ENCODE measurements around the gene BDH1. TPM values are rescaled to one million over a fixed set of nuclear protein-coding genes. Genes with fewer than 3 reads are reported as not detected.

Gene BDH1
- total RNA-seq, 2 donors from 2014 or later, result 2.3 to 9.1 TPM

DNA sequence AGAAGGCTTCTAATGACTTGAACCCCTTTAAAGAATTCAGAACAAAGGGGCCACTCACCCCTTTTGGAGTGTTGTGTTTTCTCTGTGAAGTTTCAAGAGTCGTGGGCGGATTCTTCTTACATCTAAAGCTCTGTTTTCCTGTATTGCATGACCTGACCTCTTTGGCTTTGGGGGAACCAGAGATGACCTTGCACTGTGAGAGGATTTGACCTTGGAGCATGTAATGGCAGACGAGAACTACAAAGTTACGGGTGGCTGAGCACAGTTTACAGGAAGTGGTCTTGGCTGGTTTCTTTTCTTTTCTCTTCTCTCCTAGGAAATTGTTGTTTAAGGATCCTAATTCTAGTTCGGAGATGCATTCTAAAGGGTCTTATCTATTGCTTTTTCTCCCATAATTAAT is 6.2 kb upstream of the BDH1 start:
- DNase-seq, result no peak
- intact Hi-C loops (cut with DNase I), result no loop called here
- no peak for TF ChIP-seq POLR2A (IDR thresholded peaks at IDR 0.05)
- TF ChIP-seq, protein P1, sequence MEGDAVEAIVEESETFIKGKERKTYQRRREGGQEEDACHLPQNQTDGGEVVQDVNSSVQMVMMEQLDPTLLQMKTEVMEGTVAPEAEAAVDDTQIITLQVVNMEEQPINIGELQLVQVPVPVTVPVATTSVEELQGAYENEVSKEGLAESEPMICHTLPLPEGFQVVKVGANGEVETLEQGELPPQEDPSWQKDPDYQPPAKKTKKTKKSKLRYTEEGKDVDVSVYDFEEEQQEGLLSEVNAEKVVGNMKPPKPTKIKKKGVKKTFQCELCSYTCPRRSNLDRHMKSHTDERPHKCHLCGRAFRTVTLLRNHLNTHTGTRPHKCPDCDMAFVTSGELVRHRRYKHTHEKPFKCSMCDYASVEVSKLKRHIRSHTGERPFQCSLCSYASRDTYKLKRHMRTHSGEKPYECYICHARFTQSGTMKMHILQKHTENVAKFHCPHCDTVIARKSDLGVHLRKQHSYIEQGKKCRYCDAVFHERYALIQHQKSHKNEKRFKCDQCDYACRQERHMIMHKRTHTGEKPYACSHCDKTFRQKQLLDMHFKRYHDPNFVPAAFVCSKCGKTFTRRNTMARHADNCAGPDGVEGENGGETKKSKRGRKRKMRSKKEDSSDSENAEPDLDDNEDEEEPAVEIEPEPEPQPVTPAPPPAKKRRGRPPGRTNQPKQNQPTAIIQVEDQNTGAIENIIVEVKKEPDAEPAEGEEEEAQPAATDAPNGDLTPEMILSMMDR (IDR thresholded peaks at IDR 0.05), result no peak
- ATAC-seq, result no peak
- H3K4me1 ChIP-seq, result no peaks in the 10 kb centered on the region
- 64 to 71% methylated on average over 5 of the region's 5 CpGs for WGBS, 2 donors
- H3K4me3 ChIP-seq, result no peak overlapping the region
- no peaks in the 10 kb centered on the region for H3K36me3 ChIP-seq (replicated peaks in 1 of 2; ENCODE audit: insufficient read depth in 1 of 2, low read depth in 2 of 2)
- peaks cover 0 to 2% (median 0%) of the 10 kb centered on the region in 3 donors for H3K9me3 ChIP-seq
- H3K27ac ChIP-seq, result no peak overlapping the region
- no peaks in the 10 kb centered on the region for H3K27me3 ChIP-seq

GRCh38 chr3:197559651-197560050 is 3.9 kb upstream of the BDH1 start:
- H3K27ac ChIP-seq, result no peak overlapping the region
- peaks cover 9% of the 10 kb centered on the region for H3K4me1 ChIP-seq
- 56% methylated on average over 3 of the region's 3 CpGs for WGBS, 2 donors
- intact Hi-C loops (cut with DNase I), result no loop called here
- H3K9me3 ChIP-seq, result no peaks in the 10 kb centered on the region
- H3K4me3 ChIP-seq, result no peak overlapping the region
- no peaks in the 10 kb centered on the region for H3K27me3 ChIP-seq
- TF ChIP-seq POLR2A (IDR thresholded peaks at IDR 0.05), result no peak
- TF ChIP-seq, protein P1 (IDR thresholded peaks at IDR 0.05), result no peak
- ATAC-seq (no peak), DNase-seq (no peak)
- no peaks in the 10 kb centered on the region for H3K36me3 ChIP-seq (replicated peaks in 1 of 2; ENCODE audit: insufficient read depth in 1 of 2, low read depth in 2 of 2)

DNA sequence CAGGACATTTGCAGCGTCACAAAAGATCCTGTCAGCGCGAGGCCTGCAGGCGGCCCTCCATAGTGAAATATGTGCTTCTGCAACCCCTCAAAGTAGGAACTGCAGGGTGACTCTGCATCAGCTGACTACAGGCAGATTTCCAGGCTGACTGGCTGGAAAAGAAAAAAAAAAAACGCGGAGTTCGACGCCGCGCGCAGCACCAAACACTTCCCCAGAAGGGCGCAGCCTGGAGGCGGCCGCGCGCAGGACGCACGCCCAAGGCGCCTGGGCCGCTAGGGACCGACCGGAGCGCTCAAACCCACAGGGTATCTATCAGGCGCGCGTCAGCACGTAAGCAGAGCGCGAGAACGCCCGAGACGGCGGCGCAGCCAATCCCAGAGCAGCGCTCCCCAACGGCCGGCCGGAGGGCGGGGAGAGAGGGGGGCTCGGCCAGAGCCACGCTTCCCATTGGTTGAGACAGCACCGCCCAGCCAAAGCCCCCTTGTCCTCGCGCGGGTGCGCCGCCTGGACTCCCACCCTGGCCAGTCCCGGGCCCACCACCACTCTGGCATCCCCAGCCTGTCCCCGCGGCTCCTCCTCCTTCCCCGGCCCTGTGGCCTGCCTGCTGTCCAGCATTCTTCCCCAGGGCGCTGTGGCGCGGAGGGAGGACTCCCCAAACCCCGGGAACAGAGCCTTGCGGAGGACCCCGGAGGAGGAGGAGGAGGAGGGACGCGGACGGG is 1.0 kb downstream of the BDH1 start:
- peak; percentile 94 to 97 (median 96) for DNase-seq
- ATAC-seq, result peak; percentile 98
- TF ChIP-seq, protein P1 (IDR thresholded peaks at IDR 0.05), result peak; percentile 53 to 85 (median 67)
- peak; percentile 11 to 60 (median 58) for TF ChIP-seq POLR2A (IDR thresholded peaks at IDR 0.05)
- H3K27me3 ChIP-seq, result no peaks in the 10 kb centered on the region
- no peaks in the 10 kb centered on the region for H3K36me3 ChIP-seq (replicated peaks in 1 of 2; ENCODE audit: insufficient read depth in 1 of 2, low read depth in 2 of 2)
- intact Hi-C loops (cut with DNase I), result no loop called here
- WGBS, 2 donors, result 0 to 2% methylated on average over 30 to 60 of the region's 60 CpGs
- no peaks in the 10 kb centered on the region for H3K9me3 ChIP-seq
- peak overlapping the region; percentile 72 to 98 (median 92) for H3K27ac ChIP-seq
- peaks cover 16% of the 10 kb centered on the region for H3K4me1 ChIP-seq
- peak overlapping the region; percentile 72 to 94 for H3K4me3 ChIP-seq

- Histone ChIP-seq H3K4me1 (peaks cover 16% of the 10 kb centered on the region), H3K36me3 (replicated peaks in 1 of 2; ENCODE audit: insufficient read depth in 1 of 2, low read depth in 2 of 2) (no peaks in the 10 kb centered on the region), H3K27me3 (no peaks in the 10 kb centered on the region), H3K27ac (peak overlapping the region in 3 of 4 donors; percentile 91 to 98 (median 92)), H3K9me3 (no peaks in the 10 kb centered on the region), H3K4me3 (peak overlapping the region in 1 of 2 donors; percentile 94)
- intact Hi-C loops (cut with DNase I), result no loop called here
- DNase-seq (no peak), ATAC-seq (no peak)
- WGBS, 2 donors, result 30 to 38% methylated on average over 8 to 10 of the region's 10 CpGs
- TF ChIP-seq, protein P1 (IDR thresholded peaks at IDR 0.05), result no peak
- TF ChIP-seq POLR2A (IDR thresholded peaks at IDR 0.05), result no peak
Measured at GRCh38 chr3:197554196-197554561, 1.6 kb downstream of the BDH1 start.

DNA sequence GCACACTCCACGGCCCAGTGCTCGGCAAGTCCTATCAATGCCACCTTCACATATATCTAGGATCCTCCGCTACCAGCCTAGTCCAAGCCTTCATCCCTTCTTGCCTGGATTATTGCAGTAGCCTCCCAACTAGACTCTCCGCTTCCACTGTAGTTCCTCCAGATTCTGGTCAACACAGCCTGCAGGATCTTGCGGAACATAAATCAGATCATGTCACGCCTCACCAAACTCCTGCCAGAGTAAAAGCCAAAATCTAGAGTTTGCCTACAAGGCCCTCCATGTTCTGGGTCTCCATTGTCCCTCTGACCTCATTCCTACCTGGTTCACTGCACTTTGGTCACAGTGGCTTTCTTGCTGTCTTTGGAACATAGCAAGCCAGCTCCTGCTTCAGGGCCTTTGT is 3.6 kb downstream of the BDH1 start:
- intact Hi-C loops (cut with DNase I), result no loop called here
- TF ChIP-seq, protein P1 (IDR thresholded peaks at IDR 0.05), result no peak
- TF ChIP-seq POLR2A (IDR thresholded peaks at IDR 0.05), result no peak
- peaks cover 22% of the 10 kb centered on the region for H3K4me1 ChIP-seq
- H3K9me3 ChIP-seq, result no peaks in the 10 kb centered on the region
- no peak overlapping the region for H3K4me3 ChIP-seq
- H3K27ac ChIP-seq, result no peak overlapping the region
- H3K36me3 ChIP-seq (replicated peaks in 1 of 2; ENCODE audit: insufficient read depth in 1 of 2, low read depth in 2 of 2), result no peaks in the 10 kb centered on the region
- ATAC-seq (no peak), DNase-seq (no peak)
- WGBS, 2 donors, result 97 to 99% methylated on average over 6 of the region's 6 CpGs
- no peaks in the 10 kb centered on the region for H3K27me3 ChIP-seq
